Activated CD8-positive, alpha-beta memory T cell treated with anti-CD3 and anti-CD28 coated beads for 48 hours (primary cell): ENCODE data around the gene DNMT3L.

Experiments used
- DNase-seq, 3 experiments: peaks; one replicate each; pipeline ENCODE4 v3.0.0-alpha.2; 2020; ENCODE audit warnings: low read depth in 2 of 3, low spot score in 2 of 3

DNMT3L gene

GRCh38 chr21:44279354-44280260 is 17.9 kb upstream of the DNMT3L start:
- no peak for DNase-seq

GRCh38 chr21:44275041-44275440 is 13.3 kb upstream of the DNMT3L start:
- DNase-seq, result no peak

- DNase-seq, result no peak
Observed at GRCh38 chr21:44273046-44273445, 11.3 kb upstream of the DNMT3L start.

DNA sequence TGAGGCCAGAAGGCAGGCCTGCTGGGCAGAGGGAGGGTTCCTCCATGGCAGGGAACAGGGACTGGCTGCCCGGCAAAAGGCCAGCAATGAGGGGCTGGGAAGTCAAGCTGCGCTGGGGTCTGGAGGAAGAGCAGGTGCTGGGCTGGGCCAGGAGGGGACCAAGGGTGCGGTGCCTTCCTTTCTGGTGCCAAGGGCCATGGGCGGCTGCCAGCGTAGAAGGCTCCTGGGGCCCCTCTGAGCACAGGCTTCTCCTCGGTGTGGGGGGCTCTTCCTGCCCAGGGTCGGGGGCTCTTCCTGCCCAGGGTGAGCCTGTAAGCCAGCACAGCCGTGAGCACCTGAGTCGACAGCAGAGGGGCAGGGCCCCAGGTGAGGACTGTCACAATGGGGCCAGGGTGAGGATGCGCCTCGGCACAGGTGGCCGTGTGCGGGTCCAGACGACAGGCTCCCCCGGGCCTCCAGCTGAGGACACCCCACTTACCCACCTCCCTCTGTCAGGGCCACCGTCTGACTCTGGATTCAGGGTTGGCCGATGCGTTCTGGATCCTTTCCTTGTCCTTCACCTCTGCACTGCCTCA is 10.7 kb upstream of the DNMT3L start:
- no peak for DNase-seq

GRCh38 chr21:44271558-44272283 is 10.0 kb upstream of the DNMT3L start:
- DNase-seq, result no peak

DNA sequence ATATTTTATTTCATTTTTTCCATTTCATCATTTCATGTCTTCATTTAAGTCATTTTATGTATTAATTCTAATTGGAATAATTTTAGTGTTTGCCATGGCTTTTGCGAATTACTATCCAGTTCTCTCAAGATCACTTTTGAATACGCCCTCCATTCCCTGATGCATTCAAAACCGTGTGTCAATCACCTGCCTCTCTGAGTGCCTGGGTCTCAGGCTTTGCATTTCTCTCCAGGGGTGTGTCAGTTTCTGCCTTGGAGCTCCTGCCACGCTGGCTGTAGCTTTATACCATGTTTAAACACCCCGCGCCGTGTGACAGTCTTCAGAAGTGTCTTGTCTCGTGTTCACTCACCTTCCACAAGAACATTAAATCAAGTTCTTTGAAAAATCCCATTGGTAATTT is 7.4 kb upstream of the DNMT3L start:
- no peak for DNase-seq

DNA sequence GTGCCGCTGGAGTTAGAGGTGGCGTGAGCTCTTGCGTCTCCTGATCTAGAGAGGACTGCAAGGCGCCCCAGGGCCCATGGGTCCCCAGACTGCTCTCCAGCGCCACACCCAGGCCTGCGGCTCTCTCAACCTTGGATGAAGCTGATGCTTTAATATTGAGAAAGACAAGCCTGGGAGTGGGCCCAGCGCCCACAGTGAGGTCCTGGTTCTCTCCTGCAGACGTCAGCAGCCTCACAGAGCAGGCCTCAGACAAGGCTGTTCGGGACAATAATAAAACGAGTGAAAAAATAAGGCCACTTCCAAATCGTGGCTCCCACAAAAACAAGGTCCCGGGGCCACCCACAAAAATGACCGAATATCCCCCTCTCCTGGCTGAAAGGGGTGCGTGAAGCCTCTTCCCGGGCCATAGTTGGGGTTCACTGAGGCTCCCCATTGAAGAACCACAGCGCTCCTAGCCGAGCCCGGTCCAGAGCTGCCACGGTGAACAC is 6.0 kb upstream of the DNMT3L start:
- DNase-seq, result no peak

- DNase-seq, result no peak
Observed at GRCh38 chr21:44265734-44266270, 4.1 kb upstream of the DNMT3L start.

GRCh38 chr21:44263768-44264167 is 2.1 kb upstream of the DNMT3L start:
- no peak for DNase-seq

DNA sequence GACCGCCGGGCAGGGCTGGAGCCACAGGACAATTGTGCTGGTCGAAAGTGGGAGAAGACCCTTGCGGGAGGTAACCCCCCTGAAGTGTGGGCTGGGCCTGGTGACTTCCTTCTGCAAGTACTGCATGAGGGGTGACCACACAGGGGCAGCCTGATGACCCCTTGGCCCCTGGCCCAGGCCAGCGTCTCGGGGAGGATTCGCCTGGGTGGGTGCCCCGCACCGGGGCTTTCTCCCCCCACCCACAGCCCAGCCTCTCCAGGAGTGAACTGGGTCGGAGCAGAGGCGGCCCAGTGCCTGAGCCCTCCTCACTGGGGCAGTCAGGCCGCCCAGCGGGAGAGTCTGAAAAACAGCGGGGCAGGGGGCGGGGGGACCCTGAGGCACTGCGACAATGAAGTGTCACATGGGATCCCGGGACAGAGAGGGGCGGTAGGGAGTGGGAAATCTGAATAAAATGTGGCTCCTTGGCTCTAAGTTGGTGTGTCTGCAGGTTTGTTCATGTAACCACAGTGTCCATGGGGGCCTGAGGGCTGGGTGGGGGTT is 1.6 kb upstream of the DNMT3L start:
- no peak for DNase-seq

DNA sequence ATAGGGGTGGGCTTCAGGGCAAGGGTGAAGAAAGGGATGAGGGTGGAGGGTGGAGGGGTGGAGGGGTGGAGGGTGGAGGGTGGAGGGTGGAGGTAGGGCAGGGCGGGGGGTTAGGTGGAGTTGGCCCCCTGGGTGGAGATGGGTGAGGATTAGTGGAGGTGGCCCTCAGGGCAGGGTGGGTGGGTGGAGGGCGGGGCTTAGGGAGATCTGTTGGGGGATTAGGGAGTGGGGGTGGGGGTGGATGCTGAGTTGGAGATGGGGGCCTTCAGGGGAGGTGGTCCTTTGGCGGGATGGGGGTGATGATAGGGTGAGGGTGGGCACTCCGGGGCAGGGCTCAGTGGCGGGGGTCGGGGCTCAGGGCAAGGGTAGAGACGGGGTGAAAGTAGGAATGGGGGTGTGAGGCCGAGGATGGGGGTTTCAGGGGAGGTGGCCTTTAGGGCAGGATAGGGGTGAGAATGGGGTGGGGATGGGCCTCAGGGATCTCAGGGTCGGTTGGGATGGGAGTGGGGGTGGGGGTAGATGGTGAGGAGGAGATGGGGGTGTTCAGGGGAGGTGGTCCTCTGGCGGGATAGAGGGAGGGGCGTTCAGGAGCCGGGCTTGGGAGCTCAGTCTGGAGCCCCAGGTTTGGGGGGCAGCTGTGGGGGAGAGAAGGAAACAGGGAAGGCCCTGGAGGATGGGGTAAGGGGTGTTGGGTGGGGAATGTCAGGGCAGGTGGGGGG is 800 bp upstream of the DNMT3L start:
- no peak for DNase-seq

DNA sequence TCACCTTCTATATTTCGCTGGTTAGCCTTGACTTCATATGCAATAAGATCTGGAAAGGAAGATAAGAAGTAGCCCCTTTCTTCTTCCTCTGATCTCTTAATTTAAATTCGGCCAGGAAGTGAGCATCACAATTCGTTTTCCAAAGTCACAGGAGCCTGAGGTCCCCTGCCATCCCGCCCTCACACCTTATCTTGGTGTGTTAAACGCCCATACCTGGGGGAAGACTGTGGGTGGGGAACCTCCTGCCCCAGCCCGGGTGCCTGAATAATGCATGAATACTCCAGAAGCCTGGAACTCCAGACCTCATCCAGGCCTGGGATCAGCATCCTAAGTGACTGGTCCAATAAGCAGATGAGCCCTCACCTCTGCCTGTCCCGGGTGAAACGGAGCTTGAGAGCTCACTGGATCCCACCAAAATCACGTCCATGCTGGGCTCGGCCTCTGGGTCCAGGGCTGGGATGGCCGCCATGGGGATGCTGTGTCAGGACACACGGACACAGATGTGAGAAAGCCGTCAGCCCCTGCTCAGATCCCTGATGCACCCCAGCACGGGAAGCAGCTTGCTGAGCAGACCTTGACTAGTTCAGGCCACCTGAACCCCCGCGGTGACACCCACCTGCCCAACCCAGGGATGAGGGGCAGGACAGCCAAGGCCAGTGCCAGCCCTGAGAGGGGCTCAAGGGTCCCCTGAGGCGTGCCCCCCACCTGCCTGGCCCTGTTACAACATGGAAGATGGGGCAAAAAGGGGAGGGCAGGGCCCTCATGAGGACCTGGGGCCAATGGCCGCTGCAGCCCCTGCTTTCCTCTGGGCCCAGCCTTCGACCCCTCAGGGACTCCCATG is 686 bp downstream of the DNMT3L start:
- no peak for DNase-seq

DNA sequence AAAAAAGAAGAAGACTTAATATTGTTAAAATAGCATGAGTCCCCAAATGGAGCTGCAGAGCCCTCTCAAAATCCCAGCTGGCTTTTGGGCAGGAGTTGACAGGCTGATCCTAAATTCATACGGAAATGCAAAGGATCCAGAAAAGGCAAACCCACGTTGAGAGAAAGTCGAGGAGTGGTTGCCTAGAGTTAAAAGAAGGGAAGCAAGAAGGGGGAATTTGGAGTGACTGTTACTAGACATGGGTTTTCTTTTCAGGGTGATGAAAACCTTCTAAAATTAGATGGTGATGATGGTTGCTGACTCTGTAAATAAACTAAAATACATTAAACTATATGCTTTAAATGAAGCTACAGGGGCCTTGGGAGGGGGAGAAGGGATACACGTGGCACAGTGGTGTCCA is 1.6 kb downstream of the DNMT3L start:
- DNase-seq, result no peak

DNA sequence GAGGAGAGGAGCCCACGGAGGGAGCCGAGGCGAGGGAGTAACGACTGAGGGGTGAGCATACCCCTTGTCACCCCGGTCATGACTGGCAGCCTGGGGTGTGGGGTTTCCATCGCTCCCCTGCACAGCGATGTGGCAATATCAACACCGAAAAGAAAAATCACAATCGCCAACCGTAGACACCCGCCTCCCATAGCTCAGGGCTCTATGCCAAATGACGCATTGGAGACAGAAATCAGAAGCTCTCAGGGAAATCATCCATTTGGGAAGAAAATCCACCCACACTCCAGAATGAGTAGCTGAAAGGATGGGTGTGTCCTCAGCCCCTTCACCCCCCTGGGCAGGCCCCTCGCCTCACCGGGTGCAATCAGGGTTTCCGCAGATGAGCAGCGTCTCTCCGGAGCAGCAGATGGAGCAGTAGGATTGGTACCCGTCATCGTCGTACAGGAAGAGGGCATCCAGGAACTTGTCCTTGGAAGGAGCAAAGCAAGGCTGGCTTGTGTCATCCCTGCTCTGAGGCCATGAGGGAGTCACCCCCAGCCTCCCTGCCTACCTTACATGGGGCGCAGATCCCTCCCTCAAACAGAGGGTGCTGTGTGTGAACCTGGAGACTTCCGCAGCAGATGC is 2.5 kb downstream of the DNMT3L start:
- no peak for DNase-seq

- DNase-seq, result no peak
Observed at GRCh38 chr21:44258056-44258725, 3.5 kb downstream of the DNMT3L start.

- no peak for DNase-seq
Observed at GRCh38 chr21:44255511-44255981, 6.2 kb downstream of the DNMT3L start.

DNA sequence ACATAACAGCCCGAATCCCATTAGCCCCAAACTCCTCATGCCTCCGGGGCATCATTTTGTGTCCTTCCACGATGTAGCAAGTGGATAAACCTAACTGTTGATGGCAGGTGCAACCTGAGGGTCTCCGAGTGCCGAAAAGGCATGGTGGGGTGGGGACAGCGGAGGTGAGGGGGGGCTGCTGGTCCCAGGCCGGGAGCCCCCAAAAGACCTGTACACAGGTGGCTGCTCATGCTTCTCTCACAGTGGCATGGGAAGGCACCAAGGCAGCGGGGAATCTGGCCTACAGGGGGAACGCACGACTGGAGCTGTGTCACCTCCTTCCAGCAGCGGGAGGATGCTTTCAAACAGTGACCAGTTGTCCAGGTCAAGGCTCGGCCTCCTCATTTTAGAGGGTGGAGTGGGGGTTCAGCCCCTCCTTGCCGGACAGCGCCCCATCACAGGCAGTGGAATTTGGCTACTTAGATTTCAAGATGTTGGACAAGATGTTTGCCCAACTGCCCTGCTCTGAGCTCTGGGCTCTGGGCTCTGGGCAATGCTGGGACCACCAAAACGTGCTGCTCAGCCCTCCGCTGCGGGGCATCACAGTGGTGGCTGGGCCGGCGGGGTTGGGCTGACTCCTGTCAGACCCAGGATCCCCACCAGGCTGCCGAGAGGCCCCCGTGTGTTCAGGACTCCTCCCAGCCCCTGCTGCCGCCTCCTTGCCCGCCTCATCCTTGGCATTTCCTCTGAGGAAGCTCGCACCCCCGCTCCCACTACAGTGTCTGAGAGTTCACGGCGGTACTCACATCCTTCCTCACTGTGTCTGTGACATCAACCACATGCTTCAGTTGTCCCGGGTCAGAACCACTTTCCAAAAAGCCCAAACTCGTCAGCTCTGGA is 7.6 kb downstream of the DNMT3L start:
- no peak for DNase-seq
